ENCODE results near the gene IL22. TPM values are rescaled to one million over a fixed set of nuclear protein-coding genes. Genes with fewer than 3 reads are reported as not detected.

Gene IL22
- total and polyA plus RNA-seq, 2 of the 8 experiments (the other 6 are each of a cell fraction or from before 2014, with no cell fraction given) = not detected

- Histone ChIP-seq H3K18ac (ENCODE audit: extremely low read depth, low read length) (no peak overlapping the region), H3K4ac (replicated peaks; ENCODE audit: insufficient read length, low read depth, low read length) (no peak overlapping the region), H4K20me1 (replicated peaks in 1 of 2; ENCODE audit: control insufficient read depth in 1 of 2, insufficient read depth in 2 of 2, low read length in 2 of 2) (no peaks in the 10 kb centered on the region), H3K36me3 (ENCODE audit: control insufficient read depth in 2 of 4, insufficient read depth in 4 of 4, low read length in 3 of 4) (no peaks in the 10 kb centered on the region), H3K4me3 (ENCODE audit: extremely low read depth in 1 of 4, insufficient read depth in 2 of 4, low read depth in 3 of 4, low read length in 4 of 4) (no peak overlapping the region), H2BK12ac (ENCODE audit: low read depth, low read length) (no peak overlapping the region), H3K23ac (ENCODE audit: insufficient read length) (no peak overlapping the region), H2BK20ac (ENCODE audit: low read length) (no peak overlapping the region), H4K5ac (ENCODE audit: insufficient read length, low read depth, low read length) (no peak overlapping the region), H4K91ac (replicated peaks; ENCODE audit: insufficient read length, low read length) (no peak overlapping the region), H2BK15ac (ENCODE audit: low read length) (no peak overlapping the region), H3K9me3 (ENCODE audit: insufficient read depth in 2 of 2, low read depth in 1 of 2, low read length in 1 of 2) (no peaks in the 10 kb centered on the region), H2BK120ac (replicated peaks; ENCODE audit: low read depth, low read length) (no peak overlapping the region), H3K79me1 (ENCODE audit: low read depth, low read length) (no peaks in the 10 kb centered on the region), H3K27me3 (replicated peaks in 1 of 4; ENCODE audit: control insufficient read depth in 3 of 4, extremely low read depth in 1 of 4, insufficient read depth in 3 of 4, low read length in 3 of 4) (no peaks in the 10 kb centered on the region), H3K56ac (replicated peaks; ENCODE audit: insufficient read length, low read depth, low read length) (no peak overlapping the region), H3K14ac (ENCODE audit: insufficient read length) (no peak overlapping the region), H2BK5ac (ENCODE audit: low read depth, low read length) (no peak overlapping the region), H3K27ac (ENCODE audit: low read depth, low read length) (no peak overlapping the region), H3K79me2 (ENCODE audit: control insufficient read depth in 1 of 2, insufficient read depth in 2 of 2, low read length in 2 of 2) (no peaks in the 10 kb centered on the region), H2AFZ (ENCODE audit: low read length) (no peak overlapping the region), H3K9ac (replicated peaks in 1 of 4; ENCODE audit: extremely low read depth in 1 of 4, low read depth in 3 of 4, low read length in 3 of 4) (no peak overlapping the region), H3K23me2 (ENCODE audit: low read depth, low read length) (no peaks in the 10 kb centered on the region; the same call in 1 of the 2 replicates), H4K8ac (ENCODE audit: extremely low read depth, insufficient read depth, low read length) (no peak overlapping the region), H3K4me1 (replicated peaks in 1 of 4; ENCODE audit: control insufficient read depth in 3 of 4, insufficient read depth in 4 of 4, low read length in 3 of 4) (no peaks in the 10 kb centered on the region), H3K4me2 (ENCODE audit: insufficient read depth in 1 of 2, low read depth in 2 of 2, low read length in 2 of 2) (no peak overlapping the region), H2AK5ac (ENCODE audit: low read depth, low read length) (no peak overlapping the region)
- FAIRE-seq (no peak), DNase-seq (ENCODE audit: low read depth in 1 of 2, low spot score in 2 of 2) (no peak)
- ChIA-PET CTCF (ENCODE audit: partially characterized antibody) (interaction anchor here (1.2 to 5.1 kb wide), 2 partner anchors 40 to 95 kb away, joined by 3 to 47 read pairs; no protein-coding TSS in a partner anchor), POLR2A (ENCODE audit: partially characterized antibody) (no interaction called here)
- 87% methylated on average over 1 of the region's 1 CpG; no CpG with 5 or more reads in 1 of the 2 experiments for WGBS, 2 experiments (ENCODE audit: extremely low coverage in 1 of 2, insufficient coverage in 1 of 2, insufficient read length in 1 of 2, insufficient replicate concordance in 2 of 2, low coverage in 1 of 2, low lambda C conversion rate in 2 of 2, missing lambda C conversion rate in 1 of 2)
- TF ChIP-seq RFX5 (IDR thresholded peaks at IDR 0.05; ENCODE audit: borderline replicate concordance, low read depth, low read length) = no peak
- no peak for TF ChIP-seq CEBPB (IDR thresholded peaks at IDR 0.05; ENCODE audit: low read depth, low read length)
- TF ChIP-seq TCF12 (IDR thresholded peaks at IDR 0.05; ENCODE audit: low read depth, low read length) = no peak
- no peak for TF ChIP-seq RXRA (IDR thresholded peaks at IDR 0.05; ENCODE audit: insufficient read depth, low read depth, low read length)
- TF ChIP-seq JUND (IDR thresholded peaks at IDR 0.05; ENCODE audit: low read length) = no peak
- no peak for TF ChIP-seq SIN3A (conservative IDR thresholded peaks at IDR 0.05 in 1 of 2, IDR thresholded peaks at IDR 0.05 in 1 of 2; ENCODE audit: low read depth in 1 of 2, low read length in 2 of 2)
- TF ChIP-seq PHF8 (conservative IDR thresholded peaks at IDR 0.05; ENCODE audit: low read depth, low read length) = no peak
- TF ChIP-seq EZH2 (IDR thresholded peaks at IDR 0.05; ENCODE audit: low read depth, low read length, severe bottlenecking) = no peak
- no peak for TF ChIP-seq USF2 (IDR thresholded peaks at IDR 0.05; ENCODE audit: low read length)
- no peak for TF ChIP-seq EP300 (IDR thresholded peaks at IDR 0.05; ENCODE audit: borderline replicate concordance in 1 of 2, low read depth in 2 of 2, low read length in 2 of 2)
- no peak for TF ChIP-seq CBX8 (IDR thresholded peaks at IDR 0.05; ENCODE audit: borderline replicate concordance, low read depth, low read length)
- TF ChIP-seq ZNF274 (IDR thresholded peaks at IDR 0.05; ENCODE audit: borderline replicate concordance, extremely low read depth, low read length) = no peak
- TF ChIP-seq POU5F1 (IDR thresholded peaks at IDR 0.05; ENCODE audit: low read depth, low read length) = no peak
These were observed 31.9 kb downstream of the IL22 start for GRCh38 chr12:68221497-68221896.
